Motor neuron (in vitro differentiated cells): Measurements from ENCODE around the gene DEAF1. TPM values are rescaled to one million over a fixed set of nuclear protein-coding genes. Genes with fewer than 3 reads are reported as not detected.
A peak's percentile ranks its signal among the peaks of the same experiment; 100 is the strongest.
"Not testable (repeated sequence)": the region's sequence is repeated elsewhere in the genome, so short reads cannot be mapped to it uniquely, and the experiment has no call there.

Source experiments
- ATAC-seq, 8 experiments: fragments of 200-7000 bp; cut with Tn5 transposase; replicated peaks in 6 of 8; 2 replicates each; pipeline ENCODE4 v1.8.0; 2021; ENCODE audit warnings: mild to moderate bottlenecking in 8 of 8, moderate library complexity in 8 of 8
- H3K27ac ChIP-seq, 2 donors: fragments of 250-450 bp; sonication (Bioruptor Pico); 2 replicates each; pipeline ENCODE4 v1.9.0; 2021; ENCODE audit warnings: antibody characterized with exemption in 2 of 2, mild to moderate bottlenecking in 2 of 2, moderate library complexity in 1 of 2
- H3K4me1 ChIP-seq, 2 donors: fragments of 250-450 bp; sonication (Bioruptor Pico); replicated peaks in 1 of 2; 2 replicates each; pipeline ENCODE4 v1.6.1; 2021; ENCODE audit warnings: antibody characterized with exemption in 2 of 2, mild to moderate bottlenecking in 2 of 2, moderate library complexity in 1 of 2
- H3K4me3 ChIP-seq, 5 donors: fragments of 250-450 bp; sonication (Bioruptor Pico); 2 replicates each; pipeline ENCODE4 v1.9.0; 2021; ENCODE audit warnings: antibody characterized with exemption in 5 of 5, mild to moderate bottlenecking in 5 of 5, moderate library complexity in 4 of 5
- WGBS, 10 experiments: fragments of 450-650 bp; shearing (Covaris generic); methylation state at CpG; one replicate each; pipeline ENCODE4 v1.0.0; 2022; 5-methylcytosine and 5-hydroxymethylcytosine counted together
- in situ Hi-C, 9 experiments: fragments of 400-800 bp; cut with MboI; loops; one replicate each; pipeline ENCODE4 v1.15.0; 2021; ENCODE audit warnings: low sequenced_read_pairs in 9 of 9, low pct_unique_long_range_greater_than_20kb in 2 of 9; ENCODE audit not compliant: unreplicated experiment in 9 of 9
- total RNA-seq, 8 experiments: library from RNA; unstranded; fragments of 300-600 nt; gene quantifications; 2 replicates each; pipeline versions ENCODE4 v1.2.3 to v1.2.4, GENCODE V29; 2022

DEAF1 gene
- total RNA-seq, 8 experiments from 2014 or later, result 38.5 to 81.6 (median 54.3) TPM

GRCh38 chr11:656426-656825 lies 38.6 kb downstream of the DEAF1 start:
- Histone ChIP-seq H3K4me3 (no peak overlapping the region), H3K27ac (no peak overlapping the region), H3K4me1 (no peaks in the 10 kb centered on the region)
- no peak for ATAC-seq
- 74 to 100% (median 90%) methylated on average over 1 to 8 of the region's 14 CpGs; no CpG with 5 or more reads in 3 of the 10 experiments for WGBS, 10 experiments
- in situ Hi-C loops, result no loop called here

GRCh38 chr11:655036-655726 lies 39.8 kb downstream of the DEAF1 start:
- ATAC-seq, result no peak
- H3K4me3 ChIP-seq, result no peak overlapping the region
- WGBS, 10 experiments, result 80 to 100% (median 96%) methylated on average over 1 to 16 of the region's 30 CpGs; no CpG with 5 or more reads in 4 of the 10 experiments
- H3K4me1 ChIP-seq, result no peaks in the 10 kb centered on the region
- no peak overlapping the region for H3K27ac ChIP-seq
- in situ Hi-C loops, result no loop called here

- WGBS, 10 experiments, result 80 to 100% (median 95%) methylated on average over 1 to 7 of the region's 12 CpGs; no CpG with 5 or more reads in 3 of the 10 experiments
- H3K4me1 ChIP-seq, H3K27ac ChIP-seq, H3K4me3 ChIP-seq, in situ Hi-C loops, ATAC-seq: not testable (repeated sequence)
These were observed 40.6 kb downstream of the DEAF1 start for GRCh38 chr11:654444-654843.

GRCh38 chr11:653837-654236 lies 41.2 kb downstream of the DEAF1 start:
- Histone ChIP-seq H3K27ac (no peak overlapping the region), H3K4me1 (no peaks in the 10 kb centered on the region), H3K4me3 (no peak overlapping the region)
- 20 to 100% (median 80%) methylated on average over 1 to 2 of the region's 15 CpGs; no CpG with 5 or more reads in 7 of the 10 experiments for WGBS, 10 experiments
- in situ Hi-C loops, result no loop called here
- ATAC-seq, result no peak

- ATAC-seq, in situ Hi-C loops, H3K4me3 ChIP-seq, H3K27ac ChIP-seq, H3K4me1 ChIP-seq: not testable (repeated sequence)
- WGBS, 10 experiments, result 80 to 90% (median 80%) methylated on average over 1 to 7 of the region's 14 CpGs; no CpG with 5 or more reads in 5 of the 10 experiments
These were observed 41.9 kb downstream of the DEAF1 start for GRCh38 chr11:653136-653535.

- Histone ChIP-seq H3K4me3 (no peak overlapping the region), H3K4me1 (no peaks in the 10 kb centered on the region), H3K27ac (no peak overlapping the region)
- WGBS, 10 experiments, result 40 to 100% (median 93%) methylated on average over 1 to 10 of the region's 10 CpGs; no CpG with 5 or more reads in 2 of the 10 experiments
- in situ Hi-C loops, result no loop called here
- ATAC-seq, result no peak
These were observed 44.5 kb downstream of the DEAF1 start for GRCh38 chr11:650482-650881.

GRCh38 chr11:647672-648158 lies 47.3 kb downstream of the DEAF1 start:
- ATAC-seq, H3K27ac ChIP-seq, H3K4me3 ChIP-seq, in situ Hi-C loops, H3K4me1 ChIP-seq: not testable (repeated sequence)
- 40 to 100% (median 100%) methylated on average over 1 to 4 of the region's 14 CpGs; no CpG with 5 or more reads in 5 of the 10 experiments for WGBS, 10 experiments

GRCh38 chr11:646214-646613 lies 48.8 kb downstream of the DEAF1 start:
- in situ Hi-C loops, result no loop called here
- no peak overlapping the region for H3K4me3 ChIP-seq
- H3K27ac ChIP-seq, result no peak overlapping the region
- no peak for ATAC-seq
- WGBS, 10 experiments, result 77 to 96% (median 90%) methylated on average over 2 to 9 of the region's 14 CpGs; no CpG with 5 or more reads in 5 of the 10 experiments
- no peaks in the 10 kb centered on the region for H3K4me1 ChIP-seq

GRCh38 chr11:645536-645935 lies 49.5 kb downstream of the DEAF1 start:
- WGBS, 10 experiments, result 80 to 100% (median 89%) methylated on average over 1 to 14 of the region's 16 CpGs; no CpG with 5 or more reads in 4 of the 10 experiments
- Histone ChIP-seq H3K4me3 (no peak overlapping the region), H3K4me1 (no peaks in the 10 kb centered on the region), H3K27ac (no peak overlapping the region)
- ATAC-seq, result no peak
- in situ Hi-C loops, result no loop called here

- no peak overlapping the region for H3K4me3 ChIP-seq
- WGBS, 10 experiments, result 60 to 100% (median 80%) methylated on average over 1 to 13 of the region's 50 CpGs; no CpG with 5 or more reads in 3 of the 10 experiments
- peak in 2 of 8 experiments; percentile 18 to 33 for ATAC-seq
- no peak overlapping the region for H3K27ac ChIP-seq
- H3K4me1 ChIP-seq, result peaks cover 7% of the 10 kb centered on the region in 2 donors
- in situ Hi-C loops, result no loop called here
These were observed 50.9 kb downstream of the DEAF1 start for GRCh38 chr11:643849-644738.

- in situ Hi-C loops, result no loop called here
- ATAC-seq, result no peak
- whole genome bisulfite sequencing, 10 experiments, result 83 to 100% (median 100%) methylated on average over 1 to 4 of the region's 9 CpGs; no CpG with 5 or more reads in 4 of the 10 experiments
These were observed 51.7 kb downstream of the DEAF1 start for GRCh38 chr11:643366-643765.

GRCh38 chr11:641806-642370 lies 53.1 kb downstream of the DEAF1 start:
- no peak for ATAC-seq
- H3K4me1 ChIP-seq, result peaks cover 29% of the 10 kb centered on the region in 2 donors
- in situ Hi-C loops, result no loop called here

More at GRCh38 chr11:643366-643765, 51.7 kb downstream of the DEAF1 start:
- no peak overlapping the region for H3K4me3 ChIP-seq
- H3K27ac ChIP-seq, result no peak overlapping the region
- peaks cover 14% of the 10 kb centered on the region in 2 donors for H3K4me1 ChIP-seq

More at GRCh38 chr11:641806-642370, 53.1 kb downstream of the DEAF1 start:
- Histone ChIP-seq H3K4me3 (no peak overlapping the region), H3K27ac (no peak overlapping the region)
- 95 to 100% (median 100%) methylated on average over 1 to 7 of the region's 19 CpGs; no CpG with 5 or more reads in 7 of the 10 experiments for WGBS, 10 experiments
